Heart right ventricle (tissue), 16 donors: ENCODE data around the gene ZNF608. TPM values are rescaled to one million over a fixed set of nuclear protein-coding genes. Genes with fewer than 3 reads are reported as not detected.
A peak's percentile ranks its signal among the peaks of the same experiment; 100 is the strongest.

ENCODE experiments used
- ATAC-seq, 8 donors: fragments of 200-7000 bp; cut with Tn5 transposase; one replicate each; pipeline ENCODE4 v1.9.1; 2020; ENCODE audit warnings: mild to moderate bottlenecking in 8 of 8, moderate library complexity in 8 of 8, moderate number of reproducible peaks in 1 of 8
- DNase-seq, 2 donors: peaks; one replicate each; pipeline ENCODE4 v3.0.0-alpha.2; 2020
- H3K27ac ChIP-seq, 10 donors: fragments of 200-600 bp; sonication (generic) in 2 of 10; one replicate each; pipeline versions ENCODE4 v1.5.0 to v1.8.0; 2020 to 2022; ENCODE audit warnings: mild to moderate bottlenecking in 3 of 10
- H3K27me3 ChIP-seq, 7 donors: fragments of 200-600 bp; one replicate each; pipeline ENCODE4 v1.8.0; 2021 to 2022; ENCODE audit warnings: mild to moderate bottlenecking in 2 of 7
- H3K36me3 ChIP-seq, 9 donors: fragments of 200-600 bp; sonication (generic) in 1 of 9; one replicate each; pipeline versions ENCODE4 v1.5.0 to v1.8.0; 2020 to 2022; ENCODE audit warnings: mild to moderate bottlenecking in 2 of 9
- H3K4me1 ChIP-seq, 9 donors: fragments of 200-600 bp; sonication (generic) in 1 of 9; one replicate each; pipeline versions ENCODE4 v1.5.0 to v1.8.0; 2020 to 2022; ENCODE audit warnings: mild to moderate bottlenecking in 4 of 9
- H3K4me3 ChIP-seq, 10 donors: fragments of 200-600 bp; sonication (generic) in 2 of 10; one replicate each; pipeline versions ENCODE4 v1.5.0 to v1.8.0; 2020 to 2022; ENCODE audit warnings: mild to moderate bottlenecking in 7 of 10, moderate library complexity in 2 of 10
- H3K9me3 ChIP-seq, 11 donors: fragments of 200-600 bp in 10 of 11; sonication (generic) in 2 of 11; one replicate each; pipeline versions ENCODE4 v1.5.0 to v1.8.0; 2013 to 2022; ENCODE audit warnings: mild to moderate bottlenecking in 2 of 11, control low read depth in 1 of 11, moderate library complexity in 1 of 11
- CTCF ChIP-seq, 9 donors: fragments of 200-600 bp; sonication (generic) in 2 of 9; IDR thresholded peaks; one replicate each; pipeline versions ENCODE4 v1.5.0 to v1.8.0; 2021 to 2022; ENCODE audit warnings: antibody characterized with exemption in 9 of 9, mild to moderate bottlenecking in 5 of 9, moderate library complexity in 1 of 9
- WGBS, 2 donors: extraction: QIAGEN DNeasy Blood & Tissue Kit; methylation state at CpG; one replicate each; pipeline ENCODE4 v1.1.7; 2013; ENCODE audit warnings: inconsistent platforms in 1 of 2; 5-methylcytosine and 5-hydroxymethylcytosine counted together
- intact Hi-C, 10 donors: fragments of 100-400 bp; cut with DNase I; formaldehyde crosslinking; loops; one replicate each; pipeline versions ENCODE4 v1.11.1 to v1.14.2; 2022
- polyA plus RNA-seq, 2 donors: library from polyadenylated mRNA; stranded (reverse); fragments of 200-250 nt; gene quantifications; one replicate each; pipeline ENCODE4 v1.2.3, GENCODE V29; 2013
- total RNA-seq, 10 donors: library from RNA; stranded (reverse); fragmentation: NEBNext Ultra II Directional in 3 of 10; extraction: Animal tissue kit (Norgen Biotek cat#: 25700) in 3 of 10; gene quantifications; one replicate each; pipeline versions ENCODE4 v1.2.1 to v1.2.4, GENCODE V29; 2021 to 2023
- donor health status: Arrhythmogenic right ventricular cardiomyopathy.
- donor health status: ischemic (EF 13 %, LVEDD 7.1; RV severe dilation, severe dysfunction).
- donor health status: healthy with polysubstance abuse.
- donor health status: DM: no; HTN: yes; CAD: no.
- donor health status: DM: no; HTN: no; CAD: no.
- donor health status: ischemic (EF 25% LVEDD 6.9; RV normal size, moderate dysfunction).
- donor health status: ischemic (EF 25% LVEDD 5.7; RV mildly dilated, moderate dysfunction).
- donor health status: healthy.
- donor health status: DM: yes; HTN: yes; CAD: no.
- donor health status: Ischemic cardiomyopathy.
- donor health status: ischemic (EF 35%, LVEDD 5.7; RV mildly dilated, moderate dysfunction).
- donor health status: nonischemic (EF 11% LVEDD 7.7; RV severe dilation, severe dysfunction).
- donor health status: DM: yes; HTN: yes; CAD: no.
- donor health status: PGD.
- donor health status: ischemic (EF 29% LVEDD 5.4; RV normal size, mild dysfunction).
- donor health status: nonischemic (EF 23%, LVEDD 6.1; RV moderate dilation, normal function).

The ZNF608 gene
- total and polyA plus RNA-seq, 12 donors, result 3.3 to 22.9 (median 13.1) TPM

DNA sequence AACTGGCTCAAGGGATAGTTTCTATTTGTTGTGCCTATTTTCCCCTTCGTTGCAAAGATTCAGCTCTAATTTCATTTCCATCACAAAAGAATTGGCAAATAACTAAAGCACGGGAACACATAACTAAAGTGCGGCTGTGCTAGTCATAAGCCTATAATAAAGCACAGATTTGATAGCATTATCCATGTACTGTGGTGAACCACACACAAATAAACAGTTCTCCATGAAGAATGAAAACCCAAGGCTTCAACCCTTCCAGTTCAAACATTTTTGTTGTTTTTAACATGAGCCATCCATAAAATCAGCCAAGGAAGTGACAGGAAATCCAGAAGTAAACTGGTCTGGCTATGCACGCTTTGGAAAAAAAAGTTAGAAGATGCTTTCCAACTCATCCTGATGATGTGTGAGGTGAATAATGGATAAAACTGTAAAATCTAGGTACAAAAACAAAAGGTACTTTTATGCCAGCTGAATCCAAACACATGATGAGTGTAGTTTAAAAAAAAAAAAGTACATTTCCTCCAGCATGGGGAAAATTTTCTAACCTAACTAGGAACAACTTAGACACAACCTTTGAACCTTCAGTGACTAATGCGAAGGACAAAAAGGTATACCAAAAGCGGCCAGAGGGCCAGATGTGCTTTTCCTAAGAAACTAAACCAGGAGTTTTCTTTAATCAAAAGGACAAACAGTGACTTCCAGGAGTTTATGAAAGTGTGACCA, 10.2 kb downstream of the ZNF608 start:
- intact Hi-C loops, result no loop called here
- ATAC-seq, result peak in 1 of 8 donors; percentile 23
- no peak for TF ChIP-seq CTCF (IDR thresholded peaks at IDR 0.05)
- Histone ChIP-seq H3K4me1 (peaks cover 2 to 86% (median 48%) of the 10 kb centered on the region in 9 donors), H3K27me3 (peaks cover 0 to 12% (median 0%) of the 10 kb centered on the region in 7 donors), H3K4me3 (peak overlapping the region in 7 of 10 donors; percentile 6 to 44 (median 40)), H3K9me3 (no peaks in the 10 kb centered on the region), H3K36me3 (no peaks in the 10 kb centered on the region), H3K27ac (peak overlapping the region in 9 of 10 donors; percentile 4 to 57 (median 21))
- no peak for DNase-seq
- WGBS, 2 donors, result 60 to 62% methylated on average over 6 of the region's 6 CpGs

DNA sequence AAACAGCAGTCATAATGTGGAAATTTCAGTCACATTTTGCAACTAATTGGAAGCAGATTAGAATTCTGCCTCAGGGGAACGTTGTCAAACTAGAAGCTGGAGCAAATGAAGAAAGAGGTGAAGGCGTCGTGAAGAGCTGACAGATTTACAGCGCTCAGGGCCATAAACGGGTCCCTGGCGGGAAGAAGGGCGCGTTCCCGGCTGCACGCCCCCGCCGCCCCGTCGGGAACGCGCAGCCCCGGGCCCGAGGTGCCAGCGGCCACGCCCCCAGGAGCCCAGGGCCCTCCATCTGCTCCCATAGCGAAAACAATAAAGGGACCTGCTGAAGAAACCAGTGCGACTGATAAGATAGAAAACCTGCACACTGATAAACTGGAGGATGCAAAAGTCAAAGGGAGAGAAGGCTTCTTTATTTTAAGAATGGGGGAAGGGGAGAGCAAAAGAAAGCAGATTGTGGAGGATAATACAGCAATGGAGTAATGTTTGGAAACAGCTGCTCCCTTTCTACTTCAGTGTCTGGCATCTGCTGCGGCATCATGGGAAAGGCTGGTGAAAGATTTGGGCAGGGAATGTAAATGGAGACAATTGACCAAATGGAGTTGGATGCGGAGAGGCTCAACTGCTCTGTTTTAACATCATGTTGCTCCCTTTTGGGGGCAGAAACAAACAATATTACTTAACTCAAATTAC, 11.1 kb downstream of the ZNF608 start:
- Histone ChIP-seq H3K36me3 (no peaks in the 10 kb centered on the region), H3K4me1 (peaks cover 2 to 77% (median 42%) of the 10 kb centered on the region in 9 donors), H3K4me3 (peak overlapping the region in 8 of 10 donors; percentile 17 to 44 (median 40)), H3K27ac (peak overlapping the region in 6 of 10 donors; percentile 8 to 57 (median 26)), H3K9me3 (no peaks in the 10 kb centered on the region), H3K27me3 (peaks cover 0 to 12% (median 0%) of the 10 kb centered on the region in 7 donors)
- ATAC-seq (peak in 5 of 8 donors; percentile 41 to 68 (median 53)), DNase-seq (peak in 1 of 2 donors; percentile 26)
- intact Hi-C loops, result no loop called here
- no peak for TF ChIP-seq CTCF (IDR thresholded peaks at IDR 0.05)
- 31 to 39% methylated on average over 24 of the region's 24 CpGs for WGBS, 2 donors

GRCh38 chr5:124734574-124735168, 11.8 kb downstream of the ZNF608 start:
- ATAC-seq (no peak), DNase-seq (no peak)
- Histone ChIP-seq H3K27ac (peak overlapping the region in 3 of 10 donors; percentile 30 to 57 (median 39)), H3K9me3 (no peaks in the 10 kb centered on the region), H3K36me3 (no peaks in the 10 kb centered on the region), H3K27me3 (peaks cover 0 to 12% (median 0%) of the 10 kb centered on the region in 7 donors), H3K4me1 (peaks cover 2 to 76% (median 42%) of the 10 kb centered on the region in 9 donors), H3K4me3 (peak overlapping the region in 8 of 10 donors; percentile 17 to 44 (median 40))
- no peak for TF ChIP-seq CTCF (IDR thresholded peaks at IDR 0.05)
- intact Hi-C loops, result no loop called here
- WGBS, 2 donors, result 76 to 77% methylated on average over 8 of the region's 8 CpGs

- Histone ChIP-seq H3K9me3 (no peaks in the 10 kb centered on the region), H3K27me3 (peaks cover 0 to 12% (median 0%) of the 10 kb centered on the region in 7 donors), H3K4me3 (no peak overlapping the region), H3K36me3 (no peaks in the 10 kb centered on the region), H3K4me1 (peaks cover 0 to 68% (median 29%) of the 10 kb centered on the region in 9 donors), H3K27ac (no peak overlapping the region)
- ATAC-seq (no peak), DNase-seq (no peak)
- WGBS, 2 donors, result 94 to 96% methylated on average over 1 of the region's 1 CpG
- no peak for TF ChIP-seq CTCF (IDR thresholded peaks at IDR 0.05)
- intact Hi-C loops, result no loop called here
Observed at GRCh38 chr5:124733329-124733650, 13.1 kb downstream of the ZNF608 start.
